Body of pancreas (tissue), 4 donors: Measurements from ENCODE around the gene EIF4E1B.

Experiments
- POLR2A ChIP-seq, 3 donors: fragments of 450-650 bp; IDR thresholded peaks; one replicate each; pipeline ENCODE4 v1.6.1; 2016; ENCODE audit warnings: antibody characterized with exemption in 3 of 3, mild to moderate bottlenecking in 2 of 3
- TF ChIP-seq, protein P1 (sequence below), 7 experiments: fragments of 450-650 bp in 4 of 7; fragments of 200-600 bp in 3 of 7; sonication (generic) in 3 of 7; IDR thresholded peaks; one replicate each; pipeline ENCODE4 v1.5.1; 2016 to 2019; ENCODE audit warnings: antibody characterized with exemption in 7 of 7

DNA sequence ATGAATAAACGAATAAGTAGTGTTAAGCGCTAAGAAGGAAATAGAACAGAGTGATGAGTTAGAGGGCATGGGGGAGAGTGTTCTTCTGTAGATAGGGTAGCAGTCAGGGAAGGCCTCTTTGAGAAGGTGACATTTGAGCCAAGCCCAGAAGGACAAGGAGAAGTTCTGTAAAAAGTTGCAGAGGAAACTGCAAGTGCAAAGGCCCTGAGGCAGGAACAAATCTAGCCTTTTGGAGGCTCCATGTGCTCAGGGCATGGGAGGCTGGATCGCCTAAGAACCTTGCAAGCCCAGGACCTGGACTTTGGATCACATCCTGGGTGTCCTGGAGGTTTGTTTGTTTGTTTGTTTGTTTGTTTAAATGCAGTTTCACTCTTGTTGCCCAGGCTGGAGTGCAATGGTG lies 8.0 kb downstream of the EIF4E1B start:
- TF ChIP-seq, protein P1, sequence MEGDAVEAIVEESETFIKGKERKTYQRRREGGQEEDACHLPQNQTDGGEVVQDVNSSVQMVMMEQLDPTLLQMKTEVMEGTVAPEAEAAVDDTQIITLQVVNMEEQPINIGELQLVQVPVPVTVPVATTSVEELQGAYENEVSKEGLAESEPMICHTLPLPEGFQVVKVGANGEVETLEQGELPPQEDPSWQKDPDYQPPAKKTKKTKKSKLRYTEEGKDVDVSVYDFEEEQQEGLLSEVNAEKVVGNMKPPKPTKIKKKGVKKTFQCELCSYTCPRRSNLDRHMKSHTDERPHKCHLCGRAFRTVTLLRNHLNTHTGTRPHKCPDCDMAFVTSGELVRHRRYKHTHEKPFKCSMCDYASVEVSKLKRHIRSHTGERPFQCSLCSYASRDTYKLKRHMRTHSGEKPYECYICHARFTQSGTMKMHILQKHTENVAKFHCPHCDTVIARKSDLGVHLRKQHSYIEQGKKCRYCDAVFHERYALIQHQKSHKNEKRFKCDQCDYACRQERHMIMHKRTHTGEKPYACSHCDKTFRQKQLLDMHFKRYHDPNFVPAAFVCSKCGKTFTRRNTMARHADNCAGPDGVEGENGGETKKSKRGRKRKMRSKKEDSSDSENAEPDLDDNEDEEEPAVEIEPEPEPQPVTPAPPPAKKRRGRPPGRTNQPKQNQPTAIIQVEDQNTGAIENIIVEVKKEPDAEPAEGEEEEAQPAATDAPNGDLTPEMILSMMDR (IDR thresholded peaks at IDR 0.05) = no peak
- TF ChIP-seq POLR2A (IDR thresholded peaks at IDR 0.05) = no peak
